Mesenchymal stem cell (in vitro differentiated cells and primary cell): Measurements from ENCODE around the gene CLIC5.

Source experiments
- DNase-seq: peaks from one replicate; pipeline ENCODE4 v3.0.0-alpha.2; 2013
- H2AFZ ChIP-seq: one replicate; pipeline ENCODE4 v1.6.1; 2013; ENCODE audit warnings: low read depth, mild to moderate bottlenecking, control low read depth, inconsistent platforms, low read length, moderate library complexity
- H2AK5ac ChIP-seq: 2 replicates; pipeline ENCODE4 v1.6.1; 2013; ENCODE audit warnings: low read length, moderate library complexity, mild to moderate bottlenecking, inconsistent platforms; ENCODE audit not compliant: severe bottlenecking
- H2BK120ac ChIP-seq: one replicate; pipeline ENCODE4 v1.6.1; 2013; ENCODE audit warnings: low read depth, mild to moderate bottlenecking, inconsistent platforms, low read length, moderate library complexity
- H2BK12ac ChIP-seq, 2 experiments: one replicate each; pipeline ENCODE4 v1.6.1; 2013; ENCODE audit warnings: inconsistent platforms in 2 of 2, low read length in 2 of 2, mild to moderate bottlenecking in 2 of 2, moderate library complexity in 2 of 2, control low read depth in 1 of 2
- H2BK15ac ChIP-seq: one replicate; pipeline ENCODE4 v1.6.1; 2013; ENCODE audit warnings: mild to moderate bottlenecking, low read depth, inconsistent platforms; ENCODE audit not compliant: poor library complexity, severe bottlenecking
- H2BK5ac ChIP-seq: 2 replicates; pipeline ENCODE4 v1.6.1; 2013; ENCODE audit warnings: low read depth, mild to moderate bottlenecking, low read length, control low read depth, inconsistent platforms; ENCODE audit not compliant: poor library complexity, severe bottlenecking
- H3K14ac ChIP-seq, 2 experiments: one replicate each; pipeline ENCODE4 v1.6.1; 2013; ENCODE audit warnings: inconsistent platforms in 2 of 2, low read length in 2 of 2, control low read depth in 1 of 2, mild to moderate bottlenecking in 1 of 2, moderate library complexity in 1 of 2
- H3K18ac ChIP-seq, 2 experiments: one replicate each; pipeline ENCODE4 v1.6.1; 2013; ENCODE audit warnings: inconsistent platforms in 2 of 2, low read length in 2 of 2, control low read depth in 1 of 2, low read depth in 1 of 2, mild to moderate bottlenecking in 1 of 2
- H3K23ac ChIP-seq, 2 experiments: one replicate each; pipeline ENCODE4 v1.6.1; 2013; ENCODE audit warnings: inconsistent platforms in 2 of 2, low read length in 2 of 2, mild to moderate bottlenecking in 2 of 2, moderate library complexity in 2 of 2, control low read depth in 1 of 2
- H3K27ac ChIP-seq: 2 replicates; pipeline ENCODE4 v1.5.1; 2013; ENCODE audit warnings: mild to moderate bottlenecking, moderate library complexity, low read length, control low read depth, inconsistent platforms; ENCODE audit not compliant: poor library complexity, severe bottlenecking
- H3K27me3 ChIP-seq, 2 experiments: 2 replicates each; pipeline versions ENCODE4 v1.6.1 to v1.7.0; 2013; ENCODE audit warnings: low read length in 2 of 2, mild to moderate bottlenecking in 2 of 2, moderate library complexity in 2 of 2, control low read depth in 1 of 2, inconsistent platforms in 1 of 2; ENCODE audit not compliant: control insufficient read depth in 1 of 2, insufficient read depth in 1 of 2
- H3K36me3 ChIP-seq, 2 experiments: 2 replicates each; pipeline versions ENCODE4 v1.6.1 to v1.7.0; 2013; ENCODE audit warnings: low read length in 2 of 2, control low read depth in 1 of 2, inconsistent platforms in 1 of 2, low read depth in 1 of 2, mild to moderate bottlenecking in 1 of 2; ENCODE audit not compliant: insufficient read depth in 2 of 2, control insufficient read depth in 1 of 2
- H3K4ac ChIP-seq, 2 experiments: one replicate each; pipeline ENCODE4 v1.6.1; 2013; ENCODE audit warnings: inconsistent platforms in 2 of 2, low read length in 2 of 2, mild to moderate bottlenecking in 2 of 2, moderate library complexity in 2 of 2, control low read depth in 1 of 2, low read depth in 1 of 2
- H3K4me1 ChIP-seq: 2 replicates; pipeline ENCODE4 v1.6.1; 2013; ENCODE audit warnings: low read depth, low read length, control low read depth; ENCODE audit not compliant: control insufficient read depth, insufficient read depth
- H3K4me2 ChIP-seq: 2 replicates; pipeline ENCODE4 v1.6.1; 2013; ENCODE audit warnings: low read length, mild to moderate bottlenecking, inconsistent platforms; ENCODE audit not compliant: poor library complexity, severe bottlenecking
- H3K4me3 ChIP-seq, 2 experiments: 2 replicates each; pipeline versions ENCODE4 v1.5.1 to v1.7.0; 2013; ENCODE audit warnings: low read length in 2 of 2, mild to moderate bottlenecking in 2 of 2, control low read depth in 1 of 2, low read depth in 1 of 2; ENCODE audit not compliant: insufficient read depth in 1 of 2
- H3K79me1 ChIP-seq: replicated peaks from 2 replicates; pipeline ENCODE4 v1.6.1; 2013; ENCODE audit warnings: mild to moderate bottlenecking, control low read depth, low read length, inconsistent platforms; ENCODE audit not compliant: poor library complexity, severe bottlenecking
- H3K9ac ChIP-seq: 2 replicates; pipeline ENCODE4 v1.7.0; 2013; ENCODE audit warnings: mild to moderate bottlenecking, low read length, moderate library complexity
- H3K9me3 ChIP-seq: 2 replicates; pipeline ENCODE4 v1.7.0; 2013; ENCODE audit warnings: mild to moderate bottlenecking, low read length; ENCODE audit not compliant: control insufficient read depth
- H4K8ac ChIP-seq: one replicate; pipeline ENCODE4 v1.6.1; 2013; ENCODE audit warnings: inconsistent platforms, mild to moderate bottlenecking, low read length, moderate library complexity
- H4K91ac ChIP-seq: one replicate; pipeline ENCODE4 v1.6.1; 2013; ENCODE audit warnings: mild to moderate bottlenecking, low read length, inconsistent platforms
- WGBS: methylation state at CpG from one replicate; pipeline ENCODE4 v1.1.7; 2013; ENCODE audit warnings: mixed read lengths; 5-methylcytosine and 5-hydroxymethylcytosine counted together

CLIC5 gene

DNA sequence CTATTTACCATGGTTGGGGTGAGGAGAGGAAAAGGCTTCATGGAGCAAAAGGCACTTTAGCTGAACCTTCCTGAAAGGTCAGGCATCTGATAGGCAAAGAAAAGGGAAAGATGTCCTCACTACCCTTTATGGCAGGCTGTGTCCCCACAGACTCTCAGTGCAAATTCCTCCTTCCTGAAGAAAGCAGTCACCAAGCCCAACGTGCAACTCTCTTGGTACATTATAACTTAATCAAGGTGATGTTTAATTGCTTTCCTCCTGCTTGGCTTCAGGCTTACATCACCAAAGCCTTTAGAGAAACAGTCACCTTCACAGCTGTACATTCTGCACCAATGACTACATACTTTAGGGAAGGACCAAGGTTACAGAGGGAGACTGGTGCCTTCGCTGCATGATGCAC lies 2.1 kb upstream of the CLIC5 start:
- Histone ChIP-seq H3K23ac (no peak overlapping the region), H3K36me3 (no peaks in the 10 kb centered on the region), H2BK15ac (no peak overlapping the region), H3K18ac (no peak overlapping the region), H3K4me1 (peaks cover 11% of the 10 kb centered on the region), H3K4me3 (no peak overlapping the region), H3K9me3 (peaks cover 18% of the 10 kb centered on the region), H3K9ac (no peak overlapping the region), H2AK5ac (no peak overlapping the region), H3K27me3 (peaks cover 42 to 52% of the 10 kb centered on the region in 2 experiments), H2BK120ac (no peak overlapping the region), H3K27ac (no peak overlapping the region), H2AFZ (no peak overlapping the region), H2BK12ac (no peak overlapping the region), H3K14ac (no peak overlapping the region), H4K8ac (no peak overlapping the region), H2BK5ac (no peak overlapping the region), H3K79me1 (no peaks in the 10 kb centered on the region), H3K4ac (no peak overlapping the region), H3K4me2 (no peak overlapping the region), H4K91ac (no peak overlapping the region)
- no peak for DNase-seq
- WGBS: 71% methylated on average over 2 of the region's 2 CpGs

DNA sequence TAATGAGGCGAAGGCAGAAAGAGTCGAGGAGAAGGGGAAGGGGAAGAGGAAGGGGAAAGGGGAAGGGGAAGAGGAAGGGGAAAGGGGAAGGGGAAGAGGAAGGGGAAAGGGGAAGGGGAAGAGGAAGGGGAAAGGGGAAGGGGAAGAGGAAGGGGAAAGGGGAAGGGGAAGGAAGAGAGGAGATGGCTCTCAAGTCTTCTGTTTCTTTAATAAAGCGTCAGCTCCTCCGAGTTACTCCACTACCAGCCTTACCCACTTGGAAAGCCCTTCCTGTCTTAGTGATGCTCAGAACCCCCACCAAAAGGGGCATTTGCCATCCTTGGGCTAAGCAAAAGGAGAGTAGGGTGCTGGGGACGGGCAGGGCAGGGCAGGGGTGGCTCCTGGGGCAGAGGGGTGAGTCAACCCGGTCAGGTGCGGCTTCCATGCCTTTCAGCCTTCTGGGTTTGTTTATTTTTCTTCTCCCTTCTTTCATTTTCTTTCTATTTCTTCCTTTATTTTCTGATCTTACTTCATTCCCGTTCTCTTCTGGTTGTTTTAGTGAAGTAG lies 476 bp upstream of the CLIC5 start:
- no peaks in the 10 kb centered on the region for H3K79me1 ChIP-seq
- H2BK12ac ChIP-seq: no peak overlapping the region
- DNase-seq: no peak
- peak overlapping the region; percentile 99 for H3K4me2 ChIP-seq
- H2BK120ac ChIP-seq: no peak overlapping the region
- no peak overlapping the region for H2AK5ac ChIP-seq
- H3K9ac ChIP-seq: no peak overlapping the region
- no peak overlapping the region for H3K14ac ChIP-seq
- H3K9me3 ChIP-seq: peaks cover 18% of the 10 kb centered on the region
- H3K4me1 ChIP-seq: peaks cover 14% of the 10 kb centered on the region
- H2BK15ac ChIP-seq: no peak overlapping the region
- no peak overlapping the region for H3K23ac ChIP-seq
- H3K27me3 ChIP-seq: peaks cover 42 to 62% of the 10 kb centered on the region in 2 experiments
- H4K91ac ChIP-seq: no peak overlapping the region
- no peak overlapping the region for H3K18ac ChIP-seq
- H3K36me3 ChIP-seq: no peaks in the 10 kb centered on the region
- no peak overlapping the region for H4K8ac ChIP-seq
- H3K27ac ChIP-seq: no peak overlapping the region
- peak overlapping the region in 1 of 2 experiments; percentile 53 for H3K4me3 ChIP-seq
- no peak overlapping the region for H2AFZ ChIP-seq
- H2BK5ac ChIP-seq: no peak overlapping the region
- H3K4ac ChIP-seq: no peak overlapping the region
- 22% methylated on average over 5 of the region's 8 CpGs for WGBS

DNA sequence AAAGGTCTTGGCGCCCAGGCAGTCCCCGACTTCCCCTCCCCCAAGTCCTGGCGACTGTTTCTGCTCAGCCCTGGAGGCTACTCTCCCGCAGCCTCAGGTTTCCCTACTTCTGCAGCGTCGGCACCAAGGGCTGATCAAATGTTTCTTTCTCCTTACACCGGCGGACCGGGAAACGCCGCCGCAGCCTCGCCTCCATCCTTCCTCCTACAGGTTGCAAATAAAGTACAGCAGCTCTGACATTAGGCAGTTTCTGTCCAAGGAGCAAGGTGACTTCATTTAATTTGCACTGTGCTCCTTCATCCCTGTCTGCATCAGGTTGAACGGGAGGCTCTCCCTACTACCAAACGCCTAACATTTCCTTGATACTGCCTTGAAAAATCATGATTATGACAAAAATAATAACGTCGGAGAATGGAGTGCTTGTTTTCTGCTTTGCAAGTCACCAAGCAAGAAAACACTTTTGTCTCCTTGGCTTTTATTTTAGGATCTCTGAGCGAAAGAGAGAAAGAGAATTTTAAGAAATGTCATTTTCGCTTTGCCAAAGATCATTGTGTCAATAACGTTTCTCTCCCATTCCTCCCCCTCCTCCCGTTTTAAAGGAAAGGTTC lies 1.0 kb downstream of the CLIC5 start:
- Histone ChIP-seq H3K36me3 (no peaks in the 10 kb centered on the region), H3K18ac (no peak overlapping the region), H2AFZ (no peak overlapping the region), H3K4me1 (peaks cover 14% of the 10 kb centered on the region), H3K4me3 (peak overlapping the region; percentile 50 to 53), H3K79me1 (no peaks in the 10 kb centered on the region), H2AK5ac (no peak overlapping the region), H3K23ac (peak overlapping the region in 1 of 2 experiments; percentile 10), H3K9ac (no peak overlapping the region), H3K9me3 (peaks cover 18% of the 10 kb centered on the region), H3K27ac (no peak overlapping the region), H3K4me2 (peak overlapping the region; percentile 99), H2BK12ac (no peak overlapping the region), H3K27me3 (peaks cover 42 to 68% of the 10 kb centered on the region in 2 experiments), H2BK120ac (no peak overlapping the region), H4K8ac (no peak overlapping the region), H4K91ac (no peak overlapping the region), H2BK15ac (no peak overlapping the region), H2BK5ac (no peak overlapping the region), H3K4ac (no peak overlapping the region), H3K14ac (no peak overlapping the region)
- peak; percentile 2 for DNase-seq
- 9% methylated on average over 20 of the region's 21 CpGs for WGBS

DNA sequence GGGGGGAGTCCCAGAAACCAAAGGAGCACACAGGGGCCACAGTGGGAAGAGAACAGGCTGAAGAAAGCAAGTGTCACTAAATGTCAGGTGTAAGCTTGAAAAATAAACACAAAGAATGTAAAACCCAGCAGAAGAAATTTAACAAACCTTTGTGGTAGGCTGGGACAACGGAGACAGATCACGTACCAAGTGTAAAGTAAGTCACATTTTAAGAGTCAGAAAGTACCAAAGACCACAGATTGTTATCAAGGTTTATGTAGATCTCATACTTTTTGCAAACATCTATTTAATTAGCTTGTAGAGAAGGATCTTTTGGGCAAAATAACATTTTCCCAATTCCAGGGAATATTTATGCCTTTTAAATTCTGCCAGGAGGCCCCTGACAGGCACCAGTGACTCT lies 1.6 kb downstream of the CLIC5 start:
- no peak overlapping the region for H2AK5ac ChIP-seq
- H4K91ac ChIP-seq: no peak overlapping the region
- no peak overlapping the region for H3K4ac ChIP-seq
- no peak for DNase-seq
- H3K9ac ChIP-seq: no peak overlapping the region
- no peak overlapping the region for H2BK12ac ChIP-seq
- H3K4me1 ChIP-seq: peaks cover 14% of the 10 kb centered on the region
- no peak overlapping the region for H2BK5ac ChIP-seq
- H3K18ac ChIP-seq: no peak overlapping the region
- no peak overlapping the region for H2AFZ ChIP-seq
- WGBS: no CpG with 5 or more reads among the region's 2 CpGs
- H3K27me3 ChIP-seq: peaks cover 42 to 73% of the 10 kb centered on the region in 2 experiments
- H3K23ac ChIP-seq: no peak overlapping the region
- H3K79me1 ChIP-seq: no peaks in the 10 kb centered on the region
- no peak overlapping the region for H2BK15ac ChIP-seq
- H3K4me2 ChIP-seq: peak overlapping the region; percentile 99
- no peak overlapping the region for H3K14ac ChIP-seq
- H3K27ac ChIP-seq: no peak overlapping the region
- H3K4me3 ChIP-seq: no peak overlapping the region
- no peaks in the 10 kb centered on the region for H3K36me3 ChIP-seq
- H4K8ac ChIP-seq: no peak overlapping the region
- no peak overlapping the region for H2BK120ac ChIP-seq
- peaks cover 18% of the 10 kb centered on the region for H3K9me3 ChIP-seq
